IPS-20b (cell line): ENCODE measurements around the gene MAP3K1.

Experiments used
- H3K27ac ChIP-seq: one replicate; pipeline ENCODE4 v1.5.1; 2013; ENCODE audit warnings: low read length
- H3K27me3 ChIP-seq: 2 replicates; pipeline ENCODE4 v1.6.1; 2013; ENCODE audit warnings: mild to moderate bottlenecking, low read length, inconsistent platforms; ENCODE audit not compliant: insufficient read depth
- H3K36me3 ChIP-seq: 2 replicates; pipeline ENCODE4 v1.6.1; 2013; ENCODE audit warnings: low read depth, mild to moderate bottlenecking, inconsistent platforms, low read length, moderate library complexity; ENCODE audit not compliant: insufficient read depth
- H3K4me1 ChIP-seq: 2 replicates; pipeline ENCODE4 v1.6.1; 2013; ENCODE audit warnings: mild to moderate bottlenecking, control low read depth, inconsistent platforms, low read length, moderate library complexity; ENCODE audit not compliant: insufficient read depth
- H3K4me3 ChIP-seq: 2 replicates; pipeline ENCODE4 v1.5.1; 2013; ENCODE audit warnings: mild to moderate bottlenecking, low read length, inconsistent platforms
- H3K9ac ChIP-seq: 2 replicates; pipeline ENCODE4 v1.6.1; 2013; ENCODE audit warnings: low read depth, mild to moderate bottlenecking, inconsistent platforms, low read length, moderate library complexity
- H3K9me3 ChIP-seq: 2 replicates; pipeline ENCODE4 v1.6.1; 2013; ENCODE audit warnings: mild to moderate bottlenecking, low read depth, low read length, inconsistent platforms; ENCODE audit not compliant: insufficient read depth

The MAP3K1 gene

GRCh38 chr5:56802205-56802604 lies 13.1 kb upstream of the MAP3K1 start:
- Histone ChIP-seq H3K36me3 (no peaks in the 10 kb centered on the region), H3K4me3 (no peak overlapping the region), H3K9ac (no peak overlapping the region), H3K27ac (no peak overlapping the region), H3K27me3 (no peaks in the 10 kb centered on the region), H3K9me3 (no peaks in the 10 kb centered on the region), H3K4me1 (no peaks in the 10 kb centered on the region)

DNA sequence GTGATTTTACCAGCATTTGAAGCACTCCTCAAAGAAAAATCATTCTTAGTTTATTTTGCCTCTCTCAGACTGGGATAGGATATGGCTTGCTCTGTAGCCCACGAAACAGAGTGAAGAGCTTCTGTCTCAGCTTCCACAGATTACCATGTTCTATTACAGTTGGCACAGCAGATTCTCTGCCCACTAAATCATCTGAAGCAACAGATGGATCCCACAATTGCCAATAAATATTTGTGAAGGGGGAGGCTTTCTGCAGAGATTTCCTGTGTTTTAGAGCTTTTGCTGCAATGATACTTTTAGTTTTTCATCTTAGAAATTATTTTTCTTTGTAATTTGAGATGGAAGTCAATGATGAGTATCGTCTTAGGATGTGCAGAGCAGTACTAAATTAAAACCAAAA lies 12.3 kb upstream of the MAP3K1 start:
- H3K27ac ChIP-seq = no peak overlapping the region
- no peaks in the 10 kb centered on the region for H3K27me3 ChIP-seq
- no peak overlapping the region for H3K9ac ChIP-seq
- no peaks in the 10 kb centered on the region for H3K4me1 ChIP-seq
- no peaks in the 10 kb centered on the region for H3K36me3 ChIP-seq
- H3K4me3 ChIP-seq = no peak overlapping the region
- H3K9me3 ChIP-seq = no peaks in the 10 kb centered on the region

DNA sequence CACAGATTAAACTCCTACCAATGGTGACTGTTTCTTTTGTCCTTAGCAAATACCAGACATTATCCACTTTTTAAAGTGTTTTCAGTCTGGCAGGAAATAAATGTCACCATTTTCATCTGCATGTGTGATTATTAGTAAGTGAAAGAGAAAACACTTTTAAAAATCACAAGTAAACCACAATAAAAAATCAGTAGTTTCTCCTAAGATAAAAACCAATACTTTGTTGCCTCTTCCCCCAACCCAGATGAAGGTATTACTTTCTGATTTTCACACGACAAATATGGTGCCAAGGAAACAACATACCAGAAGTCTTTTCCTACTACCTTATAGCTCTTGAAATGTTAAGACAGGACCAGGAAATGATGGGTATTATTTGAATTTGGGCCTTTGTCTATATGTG lies 11.5 kb upstream of the MAP3K1 start:
- H3K27ac ChIP-seq = no peak overlapping the region
- no peaks in the 10 kb centered on the region for H3K36me3 ChIP-seq
- H3K27me3 ChIP-seq = no peaks in the 10 kb centered on the region
- H3K4me1 ChIP-seq = no peaks in the 10 kb centered on the region
- H3K9me3 ChIP-seq = no peaks in the 10 kb centered on the region
- no peak overlapping the region for H3K4me3 ChIP-seq
- no peak overlapping the region for H3K9ac ChIP-seq

DNA sequence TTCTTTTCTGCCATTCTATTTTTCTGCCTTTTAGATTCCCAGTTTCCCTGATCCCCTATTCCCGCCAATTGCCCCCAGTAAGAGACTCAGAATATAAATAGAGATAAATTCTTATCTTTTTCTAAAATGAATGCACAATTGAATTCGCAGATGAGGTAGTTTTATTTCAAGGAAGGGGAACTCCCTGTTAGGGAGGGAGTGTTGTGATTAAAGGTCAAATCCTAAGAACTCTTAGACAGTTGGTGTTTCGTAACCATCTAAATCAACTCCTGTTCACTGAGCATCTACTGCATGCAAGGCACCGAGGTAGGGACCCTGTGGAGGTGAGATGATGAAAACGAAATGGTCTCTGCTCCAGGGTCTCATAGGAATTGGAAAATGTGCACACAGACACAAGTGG lies 7.7 kb upstream of the MAP3K1 start:
- Histone ChIP-seq H3K4me1 (no peaks in the 10 kb centered on the region), H3K9ac (no peak overlapping the region), H3K27me3 (peaks cover 6% of the 10 kb centered on the region), H3K36me3 (no peaks in the 10 kb centered on the region), H3K4me3 (no peak overlapping the region), H3K9me3 (no peaks in the 10 kb centered on the region), H3K27ac (no peak overlapping the region)

DNA sequence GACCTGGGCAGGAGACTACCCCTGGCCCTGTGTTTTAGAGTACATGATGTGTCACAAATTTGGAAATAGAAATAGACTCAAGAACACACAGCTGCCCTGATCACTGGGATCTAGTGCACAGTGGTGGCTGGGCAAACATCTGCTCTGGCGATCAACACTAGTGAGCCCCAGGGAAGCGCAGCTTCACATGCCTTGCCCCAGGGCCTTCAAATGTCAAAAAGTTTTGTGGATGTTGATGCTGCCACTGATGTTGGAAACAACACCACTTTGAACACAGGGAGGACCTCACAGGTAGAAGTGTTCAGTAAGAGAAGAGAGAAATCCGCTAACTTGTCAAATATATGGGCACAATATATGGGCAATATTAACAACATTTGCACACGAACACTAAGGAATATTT lies 7.1 kb upstream of the MAP3K1 start:
- Histone ChIP-seq H3K27me3 (peaks cover 11% of the 10 kb centered on the region), H3K4me3 (no peak overlapping the region), H3K9me3 (no peaks in the 10 kb centered on the region), H3K9ac (no peak overlapping the region), H3K36me3 (no peaks in the 10 kb centered on the region), H3K27ac (no peak overlapping the region), H3K4me1 (no peaks in the 10 kb centered on the region)

DNA sequence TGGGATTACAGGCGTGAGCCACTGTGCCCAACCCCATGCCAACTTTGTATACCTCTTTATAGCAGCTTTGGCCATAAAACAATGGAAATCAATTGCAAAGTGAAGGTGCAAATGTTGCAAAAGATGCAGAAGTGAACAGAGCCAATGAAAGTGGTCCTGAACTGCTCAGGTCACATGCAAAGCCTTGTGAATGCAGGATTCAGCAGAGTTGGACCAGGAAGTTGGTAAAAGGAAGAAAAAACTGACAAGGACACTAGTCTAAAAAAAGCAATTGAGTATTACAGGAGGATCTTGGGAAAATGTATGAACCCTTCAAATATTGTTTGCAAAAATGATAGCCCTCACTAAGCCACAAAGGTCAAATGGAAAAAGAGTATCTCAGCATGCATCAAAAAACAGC lies 4.5 kb upstream of the MAP3K1 start:
- no peaks in the 10 kb centered on the region for H3K36me3 ChIP-seq
- H3K4me1 ChIP-seq = no peaks in the 10 kb centered on the region; the same call in 1 of the 2 replicates
- H3K27me3 ChIP-seq = peaks cover 26% of the 10 kb centered on the region
- H3K4me3 ChIP-seq = no peak overlapping the region
- no peaks in the 10 kb centered on the region for H3K9me3 ChIP-seq
- no peak overlapping the region for H3K27ac ChIP-seq
- no peak overlapping the region for H3K9ac ChIP-seq

- no peaks in the 10 kb centered on the region; the same call in 1 of the 2 replicates for H3K4me1 ChIP-seq
- no peak overlapping the region for H3K9ac ChIP-seq
- H3K36me3 ChIP-seq = no peaks in the 10 kb centered on the region
- peaks cover 26% of the 10 kb centered on the region for H3K27me3 ChIP-seq
- H3K4me3 ChIP-seq = no peak overlapping the region
- H3K27ac ChIP-seq = no peak overlapping the region
- no peaks in the 10 kb centered on the region for H3K9me3 ChIP-seq
These were observed 3.2 kb upstream of the MAP3K1 start for GRCh38 chr5:56812110-56812509.

- H3K4me3 ChIP-seq = peak overlapping the region; percentile 80; the same call in 1 of the 2 replicates
- H3K9ac ChIP-seq = no peak overlapping the region
- H3K27me3 ChIP-seq = peaks cover 37% of the 10 kb centered on the region
- H3K36me3 ChIP-seq = no peaks in the 10 kb centered on the region
- H3K9me3 ChIP-seq = no peaks in the 10 kb centered on the region
- no peaks in the 10 kb centered on the region; the same call in 1 of the 2 replicates for H3K4me1 ChIP-seq
- no peak overlapping the region for H3K27ac ChIP-seq
These were observed 2.0 kb upstream of the MAP3K1 start for GRCh38 chr5:56813302-56813701.

GRCh38 chr5:56814361-56814962 lies 887 bp upstream of the MAP3K1 start:
- peaks cover 10% of the 10 kb centered on the region; the same call in 1 of the 2 replicates for H3K4me1 ChIP-seq
- H3K27me3 ChIP-seq = peaks cover 37% of the 10 kb centered on the region
- H3K36me3 ChIP-seq = no peaks in the 10 kb centered on the region
- peak overlapping the region; percentile 42; the same call in 1 of the 2 replicates for H3K9ac ChIP-seq
- no peak overlapping the region for H3K27ac ChIP-seq
- peak overlapping the region; percentile 80 for H3K4me3 ChIP-seq
- H3K9me3 ChIP-seq = no peaks in the 10 kb centered on the region

DNA sequence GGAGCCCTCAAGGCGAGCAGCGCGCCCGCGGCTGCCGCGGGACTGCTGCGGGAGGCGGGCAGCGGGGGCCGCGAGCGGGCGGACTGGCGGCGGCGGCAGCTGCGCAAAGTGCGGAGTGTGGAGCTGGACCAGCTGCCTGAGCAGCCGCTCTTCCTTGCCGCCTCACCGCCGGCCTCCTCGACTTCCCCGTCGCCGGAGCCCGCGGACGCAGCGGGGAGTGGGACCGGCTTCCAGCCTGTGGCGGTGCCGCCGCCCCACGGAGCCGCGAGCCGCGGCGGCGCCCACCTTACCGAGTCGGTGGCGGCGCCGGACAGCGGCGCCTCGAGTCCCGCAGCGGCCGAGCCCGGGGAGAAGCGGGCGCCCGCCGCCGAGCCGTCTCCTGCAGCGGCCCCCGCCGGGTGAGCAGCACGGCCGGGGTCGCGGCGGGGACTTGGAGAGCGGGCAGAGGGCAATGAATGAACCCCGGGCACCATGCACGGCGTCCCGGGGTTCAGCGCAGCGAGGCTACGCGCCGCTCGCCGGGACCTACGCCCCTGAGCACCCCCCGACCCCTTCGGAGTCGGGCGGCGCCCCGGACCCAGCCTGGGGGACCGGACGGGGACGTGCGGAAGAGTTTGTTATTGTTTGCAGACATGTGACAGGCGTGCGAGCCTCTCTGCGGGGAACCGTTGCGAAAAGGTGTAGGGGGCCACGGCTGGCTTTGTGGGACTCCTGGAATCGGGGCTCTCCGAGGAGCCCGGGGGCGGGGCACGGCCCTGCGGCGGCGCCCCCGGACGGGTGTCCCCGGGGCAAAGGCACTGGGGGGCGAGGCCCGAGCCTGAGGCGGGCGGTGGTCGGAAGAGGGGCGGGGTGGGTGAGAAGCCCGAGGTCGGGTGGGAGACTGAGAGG lies 553 bp downstream of the MAP3K1 start:
- H3K27ac ChIP-seq = no peak overlapping the region
- H3K36me3 ChIP-seq = no peaks in the 10 kb centered on the region
- peaks cover 14% of the 10 kb centered on the region for H3K4me1 ChIP-seq
- peaks cover 37% of the 10 kb centered on the region for H3K27me3 ChIP-seq
- peak overlapping the region; percentile 20; the same call in 1 of the 2 replicates for H3K9ac ChIP-seq
- no peaks in the 10 kb centered on the region for H3K9me3 ChIP-seq
- H3K4me3 ChIP-seq = peak overlapping the region; percentile 80

DNA sequence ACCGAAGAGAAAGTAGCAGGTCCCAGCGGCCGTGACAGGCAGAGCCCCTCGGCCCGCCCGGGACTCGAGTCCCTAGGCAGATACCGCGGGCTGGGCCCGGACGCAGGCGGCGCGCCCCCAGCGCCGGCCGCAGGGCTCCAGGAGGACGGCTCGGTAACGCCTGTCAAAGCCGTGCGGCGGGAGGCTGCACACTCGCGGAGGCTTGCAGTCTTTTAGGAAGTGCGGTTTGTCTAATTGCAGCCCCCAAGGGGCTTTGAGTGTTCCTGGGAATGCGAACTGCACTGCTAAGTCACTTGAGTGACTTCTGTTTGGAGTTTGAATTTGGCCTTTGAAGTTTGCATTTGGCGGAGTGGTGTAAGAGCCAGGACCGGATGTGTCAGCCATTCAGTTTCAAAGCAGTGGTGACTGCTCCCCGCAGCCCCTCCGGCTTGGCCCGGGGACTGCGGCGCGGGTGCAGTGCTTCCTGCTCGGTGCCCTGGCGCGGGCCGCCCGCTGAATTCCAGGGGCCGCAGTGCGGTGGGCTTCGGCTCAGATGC lies 1.3 kb downstream of the MAP3K1 start:
- peaks cover 17% of the 10 kb centered on the region for H3K4me1 ChIP-seq
- H3K9me3 ChIP-seq = no peaks in the 10 kb centered on the region
- H3K9ac ChIP-seq = peak overlapping the region; percentile 10; the same call in 1 of the 2 replicates
- H3K36me3 ChIP-seq = no peaks in the 10 kb centered on the region
- no peak overlapping the region for H3K27ac ChIP-seq
- peaks cover 37% of the 10 kb centered on the region for H3K27me3 ChIP-seq
- H3K4me3 ChIP-seq = peak overlapping the region; percentile 80
